ENCODE data around the gene CHRNG.
A peak's percentile ranks its signal among the peaks of the same experiment; 100 is the strongest.

The CHRNG gene

DNA sequence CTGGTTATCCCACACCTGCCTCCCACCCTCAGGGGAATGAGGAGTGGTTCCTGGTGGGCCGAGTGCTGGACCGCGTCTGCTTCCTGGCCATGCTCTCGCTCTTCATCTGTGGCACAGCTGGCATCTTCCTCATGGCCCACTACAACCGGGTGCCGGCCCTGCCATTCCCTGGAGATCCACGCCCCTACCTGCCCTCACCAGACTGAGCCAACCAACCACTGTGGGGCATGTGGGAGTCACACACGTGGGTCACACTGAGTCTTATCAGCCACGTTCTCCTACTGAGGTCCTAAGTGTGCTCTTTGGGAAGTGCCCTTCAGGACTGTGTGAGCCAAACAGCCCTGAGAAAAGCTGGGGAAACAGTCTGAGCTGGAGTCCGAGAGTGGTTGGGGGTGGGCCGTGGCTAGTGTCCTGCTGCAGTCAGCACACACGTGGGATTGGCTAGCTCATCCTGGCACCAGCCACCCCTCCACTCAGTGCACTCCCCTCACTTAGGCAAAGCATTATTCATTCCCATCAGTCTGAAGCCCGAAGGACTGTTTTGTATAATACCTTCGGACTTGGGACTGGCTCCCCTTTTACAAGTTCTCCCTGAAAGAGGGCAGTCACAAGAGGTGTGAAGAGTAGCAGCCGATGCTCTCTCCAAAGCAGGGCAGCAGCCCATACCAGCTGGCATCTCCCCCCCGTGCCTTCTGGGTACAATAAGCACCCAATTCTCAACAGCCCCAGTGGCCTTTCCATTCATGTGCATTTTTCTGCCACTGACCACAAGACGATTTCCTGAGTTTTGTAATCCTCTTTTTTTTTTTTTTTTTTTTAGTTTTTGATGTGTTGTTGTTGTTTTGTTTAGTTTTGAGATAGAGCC lies 6.3 kb downstream of the CHRNG start:
- Histone ChIP-seq H3K9me3 (ENCODE audit: control insufficient read depth, insufficient read depth, low read length) (no peaks in the 10 kb centered on the region), H3K4me3 (ENCODE audit: low read depth, low read length) (no peak overlapping the region), H3K4me1 (ENCODE audit: control insufficient read depth, insufficient read depth, low read length) (no peaks in the 10 kb centered on the region), H3K27ac (ENCODE audit: low read depth, low read length) (no peak overlapping the region), H3K36me3 (ENCODE audit: control insufficient read depth, insufficient read depth, low read length) (peaks cover 12% of the 10 kb centered on the region), H3K27me3 (ENCODE audit: control insufficient read depth, insufficient read depth, low read length) (no peaks in the 10 kb centered on the region), H3K9ac (ENCODE audit: low read depth, low read length) (no peak overlapping the region)

DNA sequence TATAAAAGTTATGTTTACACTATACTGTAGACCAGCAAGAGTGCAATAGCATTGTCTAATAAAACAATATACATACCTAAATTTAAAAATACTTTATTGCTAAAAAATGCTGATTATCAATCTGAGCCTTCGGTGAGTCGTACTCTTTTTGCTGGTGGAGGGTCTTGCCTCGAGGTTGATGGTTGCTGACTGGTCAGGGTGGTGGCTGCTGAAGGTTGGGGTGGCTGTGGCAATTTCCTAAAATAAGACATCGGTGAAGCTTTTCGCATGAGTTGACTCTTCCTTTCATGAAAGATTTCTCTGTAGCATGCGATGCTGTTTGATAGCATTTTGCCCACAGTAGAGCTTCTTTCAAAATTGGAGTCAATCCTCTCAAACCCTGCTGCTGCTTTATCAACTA lies 8.5 kb downstream of the CHRNG start:
- Histone ChIP-seq H3K27ac (ENCODE audit: low read depth, low read length) (no peak overlapping the region), H3K9me3 (ENCODE audit: control insufficient read depth, insufficient read depth, low read length) (no peaks in the 10 kb centered on the region), H3K4me3 (ENCODE audit: low read depth, low read length) (no peak overlapping the region), H3K4me1 (ENCODE audit: control insufficient read depth, insufficient read depth, low read length) (peaks cover 4% of the 10 kb centered on the region; the same call in 1 of the 2 replicates), H3K27me3 (ENCODE audit: control insufficient read depth, insufficient read depth, low read length) (no peaks in the 10 kb centered on the region), H3K9ac (ENCODE audit: low read depth, low read length) (no peak overlapping the region), H3K36me3 (ENCODE audit: control insufficient read depth, insufficient read depth, low read length) (peaks cover 18% of the 10 kb centered on the region)

DNA sequence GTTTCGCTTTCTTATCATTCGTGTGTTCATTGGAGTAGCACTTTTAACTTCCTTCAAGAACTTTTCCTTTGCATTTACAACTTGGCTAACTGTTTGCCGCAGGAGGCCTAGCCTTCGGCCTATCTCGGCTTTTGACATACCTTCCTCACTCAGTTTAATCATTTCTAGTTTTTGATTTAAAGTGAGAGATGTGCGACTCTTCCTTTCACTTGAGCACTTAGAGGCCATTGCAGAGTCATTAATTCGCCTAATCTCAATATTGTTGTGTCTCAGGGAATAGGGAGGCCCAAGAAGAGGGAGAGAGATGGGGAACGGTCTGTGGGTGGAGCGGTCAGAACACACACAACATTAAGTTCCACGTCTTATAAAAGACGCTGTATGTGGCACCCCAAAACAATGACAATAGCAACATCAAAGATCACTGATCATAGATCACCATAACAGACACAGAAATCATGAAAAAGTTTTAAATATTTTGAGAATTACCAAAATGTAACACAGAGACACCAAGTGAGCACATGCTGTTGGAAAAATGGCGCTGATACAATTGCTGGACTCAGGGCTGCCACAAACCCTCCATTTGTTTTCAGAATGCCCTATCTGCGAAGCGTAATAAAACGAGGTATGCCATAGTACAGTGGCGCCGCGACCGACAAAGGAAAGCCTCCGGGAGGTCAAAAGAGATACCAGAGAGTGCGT lies 10.3 kb downstream of the CHRNG start:
- Histone ChIP-seq H3K4me1 (ENCODE audit: control insufficient read depth, insufficient read depth, low read length) (peaks cover 4% of the 10 kb centered on the region; the same call in 1 of the 2 replicates), H3K4me3 (ENCODE audit: low read depth, low read length) (peak overlapping the region; percentile 98), H3K9me3 (ENCODE audit: control insufficient read depth, insufficient read depth, low read length) (no peaks in the 10 kb centered on the region)

DNA sequence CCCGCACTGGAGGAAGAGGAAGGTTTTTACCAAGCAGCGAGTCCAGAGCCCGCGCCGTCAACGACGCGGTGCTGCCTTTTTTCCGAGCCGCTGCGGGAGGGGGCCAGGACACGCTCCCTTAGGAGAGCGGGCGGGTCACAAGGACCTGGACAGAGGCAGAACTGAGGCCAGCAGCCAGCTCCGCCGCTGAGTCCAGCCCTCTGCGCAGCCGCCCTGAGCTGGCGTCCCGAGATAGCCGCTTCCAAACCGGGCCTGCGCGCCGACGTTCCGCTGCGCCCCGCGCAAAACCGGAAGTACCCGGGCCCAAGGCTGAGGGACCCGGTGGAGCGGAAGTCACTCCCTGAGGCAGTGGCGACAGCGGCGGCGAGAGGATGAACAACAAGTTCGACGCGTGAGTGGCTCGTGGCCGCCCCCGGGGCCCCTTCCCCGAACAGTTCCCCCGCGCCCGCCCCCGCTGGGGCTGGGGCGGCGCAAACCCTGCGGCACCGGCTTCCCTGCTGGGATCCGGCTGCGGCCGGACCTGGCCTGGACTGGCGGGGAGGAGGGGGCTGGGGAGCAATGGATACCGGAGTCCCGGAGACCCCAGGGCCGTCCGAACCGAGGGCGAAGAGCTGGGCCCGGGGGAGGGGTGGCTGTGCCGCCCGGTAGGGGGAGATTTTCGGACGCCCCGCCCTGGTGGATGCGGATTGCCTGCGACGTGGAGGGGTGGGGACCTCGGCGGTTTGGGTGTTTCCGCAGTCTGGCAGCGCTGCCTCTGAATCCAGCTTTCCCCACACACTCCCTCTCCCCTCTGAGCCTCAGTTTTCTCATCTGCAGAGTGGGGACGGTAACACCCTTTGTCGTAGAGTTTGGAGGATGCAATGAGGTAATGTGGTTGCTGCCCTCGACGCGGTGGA lies 11.1 kb downstream of the CHRNG start, which contains the start of the genes EIF4E2 and TIGD1:
TSS of gene EIF4E2 (plus strand) at position 336 of the 896 bp plus-strand sequence. CDS start at position 372, 36 bp downstream.
TSS of gene TIGD1 (minus strand) at position 204 of the 896 bp plus-strand sequence. CDS start 675 bp downstream, outside the sequence.
- Histone ChIP-seq H3K4me3 (ENCODE audit: low read depth, low read length) (peak within 1 kb of the TSS; percentile 98), H3K36me3 (ENCODE audit: control insufficient read depth, insufficient read depth, low read length) (peaks cover 30% of the 10 kb centered on the region), H3K9ac (ENCODE audit: low read depth, low read length) (peak within 1 kb of the TSS; percentile 94), H3K27me3 (ENCODE audit: control insufficient read depth, insufficient read depth, low read length) (no peaks in the 10 kb centered on the region), H3K27ac (ENCODE audit: low read depth, low read length) (peak within 1 kb of the TSS; percentile 98), H3K4me1 (ENCODE audit: control insufficient read depth, insufficient read depth, low read length) (peaks cover 4% of the 10 kb centered on the region; the same call in 1 of the 2 replicates), H3K9me3 (ENCODE audit: control insufficient read depth, insufficient read depth, low read length) (no peaks in the 10 kb centered on the region)

More for the DNA sequence above, 10.3 kb downstream of the CHRNG start:
- H3K27me3 ChIP-seq (ENCODE audit: control insufficient read depth, insufficient read depth, low read length) = no peaks in the 10 kb centered on the region
- peaks cover 24% of the 10 kb centered on the region for H3K36me3 ChIP-seq (ENCODE audit: control insufficient read depth, insufficient read depth, low read length)
- H3K9ac ChIP-seq (ENCODE audit: low read depth, low read length) = peak overlapping the region; percentile 94
- H3K27ac ChIP-seq (ENCODE audit: low read depth, low read length) = peak overlapping the region; percentile 98

DNA sequence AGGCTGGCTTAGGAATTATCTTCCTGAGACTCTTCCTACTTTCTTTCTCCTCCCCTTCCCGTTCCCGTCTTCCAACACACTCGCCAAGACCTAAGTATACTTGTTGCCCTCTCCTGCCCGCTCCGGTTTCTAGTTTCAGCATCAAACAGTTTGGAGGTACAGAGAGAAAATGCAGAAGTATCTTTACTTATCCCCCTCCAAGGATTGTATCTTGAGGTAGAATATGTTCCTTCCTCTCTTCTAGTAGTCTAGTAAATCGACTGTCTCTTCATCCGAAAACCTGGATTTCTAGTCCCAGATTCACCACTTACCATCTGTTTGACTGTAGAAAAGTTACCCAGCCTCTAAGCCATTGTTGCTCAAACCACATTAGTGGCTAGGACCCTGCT lies 11.8 kb downstream of the CHRNG start:
- Histone ChIP-seq H3K4me1 (ENCODE audit: control insufficient read depth, insufficient read depth, low read length) (peaks cover 4% of the 10 kb centered on the region; the same call in 1 of the 2 replicates), H3K4me3 (ENCODE audit: low read depth, low read length) (peak overlapping the region; percentile 98), H3K9ac (ENCODE audit: low read depth, low read length) (peak overlapping the region; percentile 90), H3K36me3 (ENCODE audit: control insufficient read depth, insufficient read depth, low read length) (peaks cover 33% of the 10 kb centered on the region), H3K27ac (ENCODE audit: low read depth, low read length) (peak overlapping the region; percentile 98), H3K9me3 (ENCODE audit: control insufficient read depth, insufficient read depth, low read length) (no peaks in the 10 kb centered on the region), H3K27me3 (ENCODE audit: control insufficient read depth, insufficient read depth, low read length) (no peaks in the 10 kb centered on the region)

DNA sequence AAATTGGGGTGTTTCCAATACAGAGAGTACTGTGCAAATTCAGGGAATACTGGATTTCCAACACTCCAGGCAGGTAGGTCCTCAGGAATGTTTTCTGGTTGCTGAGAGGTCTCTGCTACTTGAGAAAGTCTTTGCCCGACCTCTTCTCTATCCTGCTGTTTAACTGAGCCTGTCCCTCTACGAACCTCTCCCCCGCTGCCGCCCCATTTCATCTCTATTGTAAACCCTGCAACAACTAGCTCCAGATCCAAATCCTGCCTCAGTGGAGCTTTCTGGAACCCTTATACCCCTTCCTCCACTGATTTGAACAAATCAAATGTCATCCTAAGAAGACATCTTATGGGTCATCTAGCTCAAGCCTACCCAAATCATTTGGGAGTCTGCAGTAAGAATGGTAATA lies 12.3 kb downstream of the CHRNG start:
- peak overlapping the region; percentile 98 for H3K4me3 ChIP-seq (ENCODE audit: low read depth, low read length)
- no peak overlapping the region for H3K27ac ChIP-seq (ENCODE audit: low read depth, low read length)
- peaks cover 4% of the 10 kb centered on the region; the same call in 1 of the 2 replicates for H3K4me1 ChIP-seq (ENCODE audit: control insufficient read depth, insufficient read depth, low read length)
- H3K9ac ChIP-seq (ENCODE audit: low read depth, low read length) = 0 out of 2 replicates have a peak overlapping the region, but pooled peaks have one; percentile 90
- H3K27me3 ChIP-seq (ENCODE audit: control insufficient read depth, insufficient read depth, low read length) = no peaks in the 10 kb centered on the region
- no peaks in the 10 kb centered on the region for H3K9me3 ChIP-seq (ENCODE audit: control insufficient read depth, insufficient read depth, low read length)
- H3K36me3 ChIP-seq (ENCODE audit: control insufficient read depth, insufficient read depth, low read length) = peaks cover 39% of the 10 kb centered on the region

DNA sequence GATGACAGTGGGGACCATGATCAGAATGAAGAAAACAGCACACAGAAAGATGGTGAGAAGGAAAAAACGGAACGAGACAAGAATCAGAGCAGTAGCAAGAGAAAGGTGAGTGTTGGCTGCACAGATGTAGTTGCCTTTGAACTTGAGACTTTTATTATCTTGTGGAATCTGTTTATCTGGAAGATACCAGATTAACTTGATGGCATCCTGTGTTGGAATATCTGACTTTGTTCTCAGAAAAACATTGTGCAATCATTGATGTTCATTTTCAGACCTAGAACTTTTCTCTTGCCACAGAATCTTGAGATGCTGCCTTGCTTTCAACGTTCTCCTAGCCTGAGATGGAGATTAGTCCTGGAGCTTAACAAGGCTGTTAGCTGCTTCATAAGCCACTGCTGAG lies 16.9 kb downstream of the CHRNG start:
- H3K27me3 ChIP-seq (ENCODE audit: control insufficient read depth, insufficient read depth, low read length) = no peaks in the 10 kb centered on the region
- H3K27ac ChIP-seq (ENCODE audit: low read depth, low read length) = no peak overlapping the region
- H3K4me1 ChIP-seq (ENCODE audit: control insufficient read depth, insufficient read depth, low read length) = peaks cover 2% of the 10 kb centered on the region; the same call in 1 of the 2 replicates
- no peak overlapping the region for H3K9ac ChIP-seq (ENCODE audit: low read depth, low read length)
- no peaks in the 10 kb centered on the region for H3K9me3 ChIP-seq (ENCODE audit: control insufficient read depth, insufficient read depth, low read length)
- no peak overlapping the region for H3K4me3 ChIP-seq (ENCODE audit: low read depth, low read length)
- peaks cover 71% of the 10 kb centered on the region for H3K36me3 ChIP-seq (ENCODE audit: control insufficient read depth, insufficient read depth, low read length)

DNA sequence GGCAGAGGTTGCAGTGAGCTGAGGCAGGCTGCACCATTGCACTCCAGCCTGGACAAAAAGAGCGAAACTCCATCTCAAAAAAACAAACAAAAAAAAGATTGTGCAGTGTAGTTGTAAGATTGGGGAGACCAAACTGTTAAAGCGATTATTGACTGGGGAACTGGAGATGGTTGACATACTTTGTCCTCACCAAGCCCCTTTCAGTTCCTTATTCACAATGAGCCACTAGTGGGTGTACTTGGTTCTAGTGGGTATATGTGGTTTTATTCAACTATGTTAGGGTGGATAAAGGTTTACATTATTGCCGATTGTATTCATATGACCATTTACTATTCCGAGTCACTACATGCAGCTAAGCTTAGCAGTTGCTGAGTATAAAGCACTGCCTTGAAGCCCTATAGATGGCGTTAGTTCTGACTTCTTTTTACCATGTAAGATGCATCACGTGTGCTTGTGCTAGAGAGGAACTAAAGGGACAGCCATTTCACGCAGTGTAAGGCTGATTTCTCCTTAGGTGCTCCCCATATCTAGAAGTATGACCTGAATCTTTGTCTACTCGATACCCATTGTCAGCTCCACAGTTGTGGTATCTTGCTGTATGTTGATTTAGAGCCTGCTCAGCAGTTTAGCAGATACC lies 23.1 kb downstream of the CHRNG start:
- H3K36me3 ChIP-seq (ENCODE audit: control insufficient read depth, insufficient read depth, low read length) = peaks cover 90% of the 10 kb centered on the region
- no peak overlapping the region for H3K4me3 ChIP-seq (ENCODE audit: low read depth, low read length)

DNA sequence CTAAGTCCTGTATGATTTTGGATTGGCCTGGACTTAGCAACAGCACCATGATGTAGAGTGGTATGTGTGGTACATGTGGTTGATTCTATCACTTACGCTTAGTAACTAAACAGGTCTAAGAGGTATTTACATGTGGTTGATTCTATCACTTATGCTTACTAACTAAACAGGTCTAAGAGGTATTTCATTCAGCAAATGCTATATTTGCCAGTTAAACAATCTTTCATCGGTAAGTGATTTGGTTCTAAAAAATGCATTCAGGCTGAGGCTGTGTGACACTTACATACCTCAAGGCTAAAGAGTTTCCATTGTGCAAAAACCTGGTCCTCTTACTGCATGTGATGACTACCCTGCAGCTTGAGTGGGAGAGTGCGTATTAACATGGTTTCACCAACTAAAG lies 24.1 kb downstream of the CHRNG start:
- Histone ChIP-seq H3K4me3 (ENCODE audit: low read depth, low read length) (no peak overlapping the region), H3K9ac (ENCODE audit: low read depth, low read length) (no peak overlapping the region), H3K36me3 (ENCODE audit: control insufficient read depth, insufficient read depth, low read length) (peaks cover 92% of the 10 kb centered on the region), H3K27ac (ENCODE audit: low read depth, low read length) (no peak overlapping the region), H3K9me3 (ENCODE audit: control insufficient read depth, insufficient read depth, low read length) (no peaks in the 10 kb centered on the region), H3K27me3 (ENCODE audit: control insufficient read depth, insufficient read depth, low read length) (no peaks in the 10 kb centered on the region), H3K4me1 (ENCODE audit: control insufficient read depth, insufficient read depth, low read length) (no peaks in the 10 kb centered on the region)

More for the DNA sequence above, 23.1 kb downstream of the CHRNG start:
- no peaks in the 10 kb centered on the region for H3K27me3 ChIP-seq (ENCODE audit: control insufficient read depth, insufficient read depth, low read length)
- no peaks in the 10 kb centered on the region for H3K4me1 ChIP-seq (ENCODE audit: control insufficient read depth, insufficient read depth, low read length)
- H3K9ac ChIP-seq (ENCODE audit: low read depth, low read length) = no peak overlapping the region
- H3K27ac ChIP-seq (ENCODE audit: low read depth, low read length) = no peak overlapping the region
- no peaks in the 10 kb centered on the region for H3K9me3 ChIP-seq (ENCODE audit: control insufficient read depth, insufficient read depth, low read length)

DNA sequence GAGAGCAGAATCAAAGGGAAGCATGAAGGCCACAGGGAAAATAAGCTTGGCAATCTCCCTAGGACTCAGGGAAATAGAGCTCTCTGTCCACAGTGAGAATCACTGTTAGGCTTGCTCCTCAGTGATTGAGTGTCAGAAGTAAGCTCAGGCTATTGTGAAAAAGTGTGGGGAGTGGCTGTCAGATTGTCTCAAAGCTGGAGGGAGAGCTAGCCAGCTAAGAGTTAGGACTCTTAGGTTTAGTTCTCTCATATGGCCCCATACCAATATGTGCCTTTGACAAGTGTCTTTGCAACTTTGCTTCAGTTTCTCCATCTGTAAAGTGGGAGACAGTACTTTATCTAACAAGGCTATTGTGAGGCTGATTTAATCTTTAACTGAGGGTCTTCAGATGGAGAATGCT lies 28.2 kb downstream of the CHRNG start:
- Histone ChIP-seq H3K36me3 (ENCODE audit: control insufficient read depth, insufficient read depth, low read length) (peaks cover 91% of the 10 kb centered on the region), H3K27me3 (ENCODE audit: control insufficient read depth, insufficient read depth, low read length) (no peaks in the 10 kb centered on the region), H3K4me3 (ENCODE audit: low read depth, low read length) (no peak overlapping the region), H3K9ac (ENCODE audit: low read depth, low read length) (no peak overlapping the region), H3K9me3 (ENCODE audit: control insufficient read depth, insufficient read depth, low read length) (no peaks in the 10 kb centered on the region), H3K27ac (ENCODE audit: low read depth, low read length) (no peak overlapping the region), H3K4me1 (ENCODE audit: control insufficient read depth, insufficient read depth, low read length) (no peaks in the 10 kb centered on the region)
